CD4-positive, alpha-beta T cell treated with Interleukin-17A for 4 hours (primary cell): ENCODE results near the gene CCS.
"Not testable (repeated sequence)": the region's sequence is repeated elsewhere in the genome, so short reads cannot be mapped to it uniquely, and the experiment has no call there.

Source experiments
- DNase-seq: peaks from one replicate; pipeline ENCODE4 v3.0.0-alpha.2; 2020; ENCODE audit warnings: mixed read lengths

Gene CCS

DNA sequence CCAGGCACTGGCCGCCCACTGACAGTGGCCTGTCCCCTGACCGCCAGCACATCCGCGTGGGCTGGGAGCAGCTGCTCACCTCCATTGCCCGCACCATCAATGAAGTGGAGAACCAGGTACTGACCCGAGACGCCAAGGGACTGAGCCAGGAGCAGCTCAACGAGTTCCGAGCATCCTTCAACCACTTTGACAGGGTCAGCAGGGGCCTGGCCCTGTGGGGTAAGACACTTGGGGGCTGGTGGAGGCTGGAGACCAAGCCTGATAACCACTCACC lies 31.1 kb upstream of the CCS start:
- no peak for DNase-seq

DNA sequence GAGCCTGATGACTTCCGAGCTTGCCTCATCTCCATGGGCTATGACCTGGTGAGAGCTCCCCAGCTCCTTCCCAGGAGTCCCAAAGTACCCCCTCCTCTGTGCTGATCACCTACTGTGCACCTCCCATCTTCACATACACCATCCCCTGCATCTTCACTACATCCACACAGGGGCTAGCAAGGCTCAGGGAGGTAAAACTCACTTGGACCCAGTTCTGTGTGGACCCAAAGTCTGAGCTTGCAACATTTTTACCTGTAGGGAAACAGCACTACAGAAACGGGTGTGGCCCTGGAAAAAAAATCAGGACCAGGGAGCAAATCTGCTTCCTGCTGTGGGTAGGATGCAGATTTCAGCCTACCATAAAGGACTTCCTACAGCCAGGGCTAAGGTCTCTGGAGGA lies 30.7 kb upstream of the CCS start:
- DNase-seq, result no peak

DNA sequence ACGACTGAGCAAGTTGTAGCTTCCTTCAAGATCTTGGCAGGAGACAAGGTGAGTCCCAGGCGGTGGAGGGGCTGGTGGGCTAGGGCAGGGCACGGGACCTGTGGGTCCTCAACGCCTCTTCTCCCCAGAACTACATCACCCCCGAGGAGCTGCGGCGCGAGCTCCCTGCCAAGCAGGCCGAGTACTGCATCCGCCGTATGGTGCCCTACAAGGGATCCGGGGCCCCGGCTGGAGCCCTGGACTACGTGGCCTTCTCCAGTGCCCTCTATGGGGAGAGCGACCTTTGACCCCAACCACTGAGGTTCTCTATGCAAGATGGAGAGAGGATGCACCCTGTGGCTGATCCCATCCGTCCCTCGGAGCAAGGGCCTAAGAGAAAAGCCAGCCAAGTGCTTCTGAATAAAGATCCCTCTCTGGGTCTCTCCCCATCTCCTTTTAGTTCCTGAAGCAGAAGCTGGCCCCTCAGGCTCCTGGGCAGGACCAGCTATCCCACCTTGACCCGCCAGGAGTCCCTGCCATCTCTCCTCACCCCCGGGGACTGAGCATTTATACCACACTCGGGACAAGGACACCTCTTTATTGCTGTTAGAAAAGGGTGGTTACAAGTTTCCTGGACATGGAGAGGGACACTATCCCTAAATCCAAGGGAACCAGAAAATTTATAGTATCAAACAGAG lies 29.9 kb upstream of the CCS start:
- DNase-seq, result no peak

DNA sequence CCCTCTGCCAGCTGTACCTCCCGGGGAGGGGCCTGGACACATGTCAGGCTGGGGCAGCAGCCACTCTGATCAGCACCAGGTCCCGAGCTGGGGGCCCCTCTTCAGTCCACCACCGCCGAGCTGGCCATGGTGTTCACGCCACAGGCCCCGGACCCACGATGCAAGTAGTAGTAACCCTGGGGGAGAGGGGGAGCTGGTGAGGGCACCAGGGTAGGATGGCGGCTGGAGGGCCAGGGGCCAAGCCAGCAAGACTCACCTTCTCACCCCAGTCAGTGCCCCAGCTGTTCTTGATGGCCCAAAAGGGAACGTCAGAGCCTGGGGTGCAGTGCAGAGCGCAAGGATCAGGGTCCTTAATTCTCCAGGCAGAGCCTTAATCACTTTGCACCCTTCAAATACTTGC lies 29.2 kb upstream of the CCS start:
- DNase-seq, result no peak

DNA sequence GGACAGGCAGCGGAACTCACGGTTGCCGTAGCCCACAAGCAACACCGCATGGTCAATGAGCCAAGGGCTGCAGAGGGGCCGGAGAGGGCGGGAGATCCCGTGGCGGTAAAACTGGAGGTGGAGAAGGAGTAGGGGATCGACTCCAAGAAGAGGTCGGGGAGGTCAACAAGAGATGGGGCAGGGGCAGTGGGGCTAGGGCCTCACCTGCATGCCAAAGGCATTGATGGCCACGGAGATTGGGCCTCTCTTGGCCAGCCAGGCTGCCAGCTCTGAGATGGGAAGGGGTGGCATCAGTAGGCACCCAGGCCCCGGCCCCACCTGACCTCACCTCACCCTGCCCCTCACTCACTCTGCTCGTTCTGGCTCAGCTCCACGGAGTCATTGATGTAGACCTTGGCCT lies 28.4 kb upstream of the CCS start:
- no peak for DNase-seq

DNA sequence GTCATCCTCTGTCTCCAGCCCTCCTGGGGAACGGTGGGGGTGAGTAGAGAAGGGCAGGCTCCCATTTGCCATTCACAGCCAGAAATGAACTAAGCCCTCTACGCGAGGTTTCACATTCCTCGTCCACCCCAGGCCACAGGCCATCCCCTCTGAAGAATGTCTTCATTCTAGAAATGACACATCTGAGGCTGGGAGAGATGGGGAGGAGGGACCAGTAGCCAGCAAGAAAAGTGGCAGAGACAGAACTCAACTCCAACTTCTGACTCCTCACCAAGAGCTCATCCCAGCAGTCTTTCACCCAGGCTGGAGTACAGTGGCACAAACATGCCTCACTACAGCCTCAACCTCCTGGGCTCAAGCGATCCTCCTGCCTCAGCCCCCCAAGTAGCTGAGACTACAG lies 28.0 kb upstream of the CCS start:
- DNase-seq, result no peak

DNA sequence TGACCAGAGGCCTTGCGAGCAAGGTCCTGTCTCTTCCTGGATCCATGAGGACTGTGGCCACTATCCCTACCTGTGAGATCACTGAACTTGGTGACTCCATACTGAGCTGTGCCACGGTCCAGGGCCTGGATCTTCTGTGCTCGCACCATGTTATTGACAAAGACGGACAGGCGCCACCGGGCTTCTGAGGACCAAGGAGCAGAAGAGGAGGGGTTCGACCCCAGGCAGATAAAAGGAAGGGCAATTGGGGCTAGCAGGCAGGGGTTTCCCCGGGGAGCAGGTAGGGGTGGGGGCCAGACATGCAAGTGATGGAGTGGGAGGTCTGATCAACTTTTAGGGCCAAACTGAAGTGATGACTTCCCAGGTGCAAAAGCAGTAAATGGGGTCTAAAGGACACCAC lies 26.8 kb upstream of the CCS start:
- no peak for DNase-seq

DNA sequence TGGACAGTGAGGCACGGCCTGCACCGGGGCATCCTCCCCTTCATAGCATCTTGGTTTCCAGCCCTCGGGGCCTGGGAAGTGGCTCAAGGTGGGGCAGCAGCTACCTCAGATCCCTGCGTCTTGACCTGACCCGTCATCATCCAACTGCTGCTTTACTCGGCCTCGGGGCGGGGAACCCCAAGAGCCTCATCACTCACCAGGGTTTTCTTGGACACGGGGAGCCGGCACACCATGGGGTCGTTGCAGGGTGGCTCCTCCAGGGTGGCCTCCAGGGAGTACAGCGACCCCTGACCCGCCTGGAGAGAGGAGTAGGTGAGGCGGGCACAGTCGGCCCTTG lies 25.2 kb upstream of the CCS start:
- DNase-seq, result no peak

DNA sequence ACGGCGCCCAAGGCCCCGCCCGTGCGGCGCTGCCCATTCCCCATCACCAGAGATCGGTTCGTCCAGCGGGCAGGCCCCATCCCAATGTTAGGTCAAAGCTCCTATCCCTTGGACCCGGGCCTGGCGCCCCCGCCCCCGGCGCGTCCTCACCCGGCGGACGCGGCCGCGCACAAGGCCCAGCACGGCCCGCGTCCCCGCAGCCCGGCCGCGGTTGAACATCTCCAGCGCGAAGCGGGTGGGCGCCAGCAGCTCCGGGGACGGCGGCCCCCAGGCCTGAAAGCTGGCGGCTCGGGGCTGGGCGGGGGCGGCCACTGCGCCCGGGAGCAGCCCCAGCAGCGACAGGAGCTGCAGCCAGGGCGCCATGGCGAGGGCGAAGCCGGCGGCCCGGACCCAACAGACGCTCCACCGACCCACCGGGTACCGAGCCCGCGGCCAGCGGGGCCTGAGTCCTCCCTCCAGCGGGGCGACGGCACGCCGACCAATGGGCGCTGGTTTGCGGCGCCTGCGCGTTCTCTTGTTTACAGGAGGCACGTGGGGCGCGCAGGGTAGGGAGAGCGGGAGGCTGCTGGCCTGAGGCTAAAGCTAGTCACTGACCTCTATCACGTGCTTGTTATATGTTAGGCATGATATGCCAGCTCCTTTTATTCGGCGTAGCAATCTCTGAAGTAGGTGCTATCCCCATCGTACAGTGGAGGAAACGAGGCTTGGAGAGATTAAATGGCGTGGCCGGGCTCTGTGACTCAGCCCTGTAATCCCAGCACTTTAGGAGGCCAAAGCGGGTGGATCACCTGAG lies 24.7 kb upstream of the CCS start, which contains the start of gene CTSF:
Gene CTSF, minus strand, starts transcription at position 483 of the 793 bp plus-strand sequence. Its CDS starts 120 bp downstream, at position 363.
- peak; percentile 82 for DNase-seq

DNA sequence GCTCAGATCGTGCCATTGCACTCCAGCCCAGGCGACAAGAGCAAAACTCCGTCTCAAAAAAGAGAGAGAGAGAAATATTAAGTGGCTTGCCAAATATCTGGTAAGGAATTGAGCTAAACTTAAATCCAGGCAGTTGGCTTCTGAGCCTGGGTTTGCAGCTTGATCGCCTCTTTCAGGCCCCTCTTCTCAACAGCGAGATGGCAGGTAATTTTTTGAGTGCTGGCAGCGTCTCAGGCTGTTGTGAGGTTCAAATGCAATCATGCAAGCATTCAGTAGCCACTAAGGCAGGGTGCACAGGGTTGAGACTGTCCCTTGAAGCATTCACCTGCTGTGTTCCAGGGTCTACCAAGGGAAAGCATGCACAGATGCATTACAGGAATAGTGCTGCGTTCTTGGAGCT lies 23.9 kb upstream of the CCS start:
- DNase-seq, result no peak

DNA sequence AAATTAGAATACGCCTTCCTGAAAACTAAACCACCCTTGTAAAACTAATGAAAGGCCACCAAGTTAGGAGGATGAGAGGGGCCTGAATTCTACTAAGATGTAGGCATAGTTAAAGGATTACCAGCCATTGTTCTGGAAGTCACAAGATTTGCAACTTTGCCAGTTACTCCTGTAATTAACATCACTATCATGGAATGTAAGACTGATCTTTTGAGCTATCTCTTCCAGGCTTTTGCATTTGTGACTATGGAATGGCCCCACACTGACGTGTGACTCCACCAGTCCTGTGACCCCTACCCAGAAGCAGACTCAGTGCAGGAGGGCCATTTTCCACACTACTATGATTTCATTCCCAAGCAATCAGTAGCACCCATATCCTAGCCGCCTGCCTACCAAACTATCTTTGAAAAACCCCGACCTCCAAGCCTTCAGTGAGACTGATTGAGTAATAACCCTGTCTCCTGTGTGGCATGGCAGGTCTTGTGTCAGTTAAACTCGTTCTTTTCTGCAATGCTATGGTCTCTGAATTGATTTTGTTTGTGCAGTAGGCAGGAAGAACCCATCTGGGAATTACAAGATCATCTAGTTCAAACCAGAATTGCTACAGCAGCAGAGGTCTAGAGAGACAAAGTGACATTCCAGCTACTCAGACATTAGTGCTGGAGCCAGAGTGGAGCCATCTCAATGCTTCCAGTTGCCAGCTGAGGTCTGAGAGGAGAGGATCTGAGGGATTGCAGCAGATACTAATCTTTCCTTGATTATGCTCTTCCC lies 22.7 kb upstream of the CCS start:
- DNase-seq, result no peak

DNA sequence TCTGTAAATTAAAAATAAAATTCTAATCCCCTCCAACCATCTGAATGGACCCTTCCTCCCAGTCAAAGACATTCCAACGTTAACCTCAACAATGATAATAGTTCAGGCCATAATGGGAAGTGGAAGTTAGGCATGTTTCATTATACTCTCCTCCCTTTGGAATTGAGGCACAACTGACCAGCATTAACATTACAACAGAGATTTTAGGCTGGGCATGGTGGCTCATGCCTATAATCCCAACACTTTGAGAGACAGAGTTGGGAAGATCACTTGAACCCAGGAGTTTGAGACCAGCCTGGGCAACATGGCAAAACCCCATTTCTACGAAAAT lies 22.2 kb upstream of the CCS start:
- no peak for DNase-seq

DNA sequence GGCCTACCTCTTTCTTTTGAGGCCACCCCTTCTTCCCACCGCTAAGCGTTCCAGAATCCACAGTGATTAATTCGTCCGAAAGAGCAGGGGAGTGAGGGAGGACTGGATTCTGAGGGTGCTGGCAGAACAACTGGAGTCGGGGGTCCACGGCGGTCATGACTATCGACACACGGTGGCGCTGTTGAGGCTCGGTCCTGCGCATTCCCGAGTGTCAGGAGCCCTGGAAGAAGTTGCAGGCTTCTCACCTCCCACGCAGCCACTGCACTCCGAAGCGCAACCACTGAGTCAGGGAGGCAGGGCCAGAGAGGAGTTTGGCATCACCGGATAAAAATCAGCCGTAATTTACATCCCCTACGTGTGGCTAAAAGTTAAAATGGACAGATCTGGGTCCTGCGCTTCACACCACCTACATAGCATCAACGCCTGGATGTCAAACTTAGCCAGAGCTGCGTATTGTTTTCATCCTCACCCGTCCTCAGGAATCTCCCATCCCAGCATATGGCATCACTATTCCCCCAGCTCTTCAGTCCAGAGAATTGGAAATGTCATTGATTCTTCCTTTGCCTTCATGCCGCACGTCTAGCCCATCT lies 13.9 kb upstream of the CCS start:
- peak; percentile 87 for DNase-seq

DNA sequence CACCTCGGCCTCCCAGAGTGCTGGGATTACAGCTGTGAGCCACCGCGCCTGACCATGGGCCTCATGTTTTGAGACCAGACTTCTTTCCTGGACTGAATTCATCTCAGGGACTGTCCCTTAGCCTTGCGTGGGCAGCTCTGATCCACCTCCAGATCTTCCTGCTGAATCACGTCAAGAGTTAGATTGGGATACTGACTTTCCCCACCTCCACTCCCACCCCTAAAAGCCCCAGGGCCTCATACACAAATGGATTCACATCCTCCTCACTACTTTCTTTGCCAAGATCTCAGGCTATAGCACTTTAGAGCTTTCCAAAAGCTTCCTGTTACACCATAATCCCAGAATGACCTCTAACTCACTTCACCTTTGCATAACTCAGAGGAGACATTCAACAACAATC lies 12.2 kb upstream of the CCS start:
- no peak for DNase-seq

DNA sequence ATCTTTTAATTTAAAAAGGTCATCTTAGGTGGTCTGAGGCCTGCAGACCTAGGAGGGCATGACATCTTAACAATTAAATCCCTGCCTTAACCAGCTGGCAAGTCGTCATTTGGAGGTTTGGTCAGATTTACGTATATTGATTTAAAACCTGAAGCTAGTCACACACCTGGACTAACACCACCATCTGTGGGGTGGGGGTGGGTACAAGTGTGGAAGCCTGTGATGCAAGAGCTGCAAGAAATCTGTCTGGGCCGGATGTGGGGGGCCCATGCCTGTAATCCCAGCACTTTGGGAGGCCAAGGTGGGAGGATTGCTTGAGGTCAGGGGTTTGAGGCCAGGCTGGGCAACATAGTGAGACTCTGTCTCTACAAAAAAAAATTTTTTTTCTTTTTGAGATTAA lies 11.7 kb upstream of the CCS start:
- DNase-seq, result no peak

DNA sequence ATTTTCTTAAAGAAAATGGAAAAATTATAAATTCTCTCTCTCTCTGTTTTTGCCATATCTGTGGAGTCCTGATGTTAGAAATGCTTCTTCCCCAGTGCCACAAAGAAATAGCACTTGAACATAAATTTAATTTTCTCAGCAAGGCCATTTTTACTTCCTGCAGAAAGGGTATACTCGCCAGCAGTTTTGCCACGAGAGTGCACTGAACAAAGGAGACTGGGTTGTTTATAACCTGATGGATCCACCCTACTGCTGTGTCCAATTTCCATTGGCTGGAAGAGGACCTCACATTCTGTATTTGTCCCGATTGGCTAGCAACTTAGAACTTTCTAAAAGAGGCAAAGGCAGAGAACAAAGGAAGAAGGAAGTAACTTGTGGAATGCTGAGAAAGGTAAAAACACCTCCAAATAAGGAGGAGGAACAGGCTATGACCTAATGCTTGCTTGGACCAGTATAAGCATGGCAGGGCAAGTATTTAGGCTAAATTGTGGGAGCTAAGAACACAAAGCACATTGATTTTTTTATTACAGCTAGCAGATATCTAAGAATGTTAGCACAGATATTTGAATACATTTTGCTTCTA lies 10.3 kb upstream of the CCS start:
- DNase-seq, result not testable (repeated sequence)

DNA sequence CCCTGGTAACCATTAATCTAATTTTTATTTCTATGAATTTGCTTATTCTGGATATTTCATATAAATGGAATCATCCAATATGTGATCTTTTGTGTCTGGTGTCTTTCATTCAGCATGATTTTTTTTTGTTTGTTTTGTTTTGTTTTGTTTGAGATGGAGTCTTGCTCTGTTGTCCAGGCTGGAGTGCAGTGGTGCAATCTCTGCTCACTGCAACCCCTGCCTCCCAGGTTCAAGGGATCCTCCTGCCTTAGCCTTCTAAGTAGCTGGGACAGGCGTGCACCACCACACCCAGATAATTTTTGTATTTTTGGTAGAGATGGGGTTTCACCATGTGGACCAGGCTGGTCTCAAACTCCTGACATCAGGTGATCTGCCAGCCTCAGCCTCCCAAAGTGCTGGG lies 7.5 kb upstream of the CCS start:
- DNase-seq, result not testable (repeated sequence)

DNA sequence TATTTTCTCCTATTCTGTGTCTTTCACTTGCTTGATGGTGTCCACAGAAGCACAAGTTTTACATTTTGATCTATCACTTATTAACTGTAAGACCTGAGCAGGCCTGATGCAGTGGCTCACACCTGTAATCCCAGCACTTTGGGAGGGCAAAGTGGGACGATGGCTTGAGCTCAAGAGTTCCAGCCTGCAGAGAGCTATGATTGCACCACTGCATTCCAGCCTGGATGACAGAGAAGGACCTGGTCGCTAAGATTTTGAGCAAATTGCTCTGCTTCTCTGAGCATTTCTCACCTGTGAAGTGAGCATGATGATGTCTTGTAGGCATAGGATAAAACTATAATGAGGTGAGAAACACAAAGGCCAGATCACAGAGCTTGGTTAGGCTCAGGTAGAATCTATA lies 6.8 kb upstream of the CCS start:
- DNase-seq, result no peak

DNA sequence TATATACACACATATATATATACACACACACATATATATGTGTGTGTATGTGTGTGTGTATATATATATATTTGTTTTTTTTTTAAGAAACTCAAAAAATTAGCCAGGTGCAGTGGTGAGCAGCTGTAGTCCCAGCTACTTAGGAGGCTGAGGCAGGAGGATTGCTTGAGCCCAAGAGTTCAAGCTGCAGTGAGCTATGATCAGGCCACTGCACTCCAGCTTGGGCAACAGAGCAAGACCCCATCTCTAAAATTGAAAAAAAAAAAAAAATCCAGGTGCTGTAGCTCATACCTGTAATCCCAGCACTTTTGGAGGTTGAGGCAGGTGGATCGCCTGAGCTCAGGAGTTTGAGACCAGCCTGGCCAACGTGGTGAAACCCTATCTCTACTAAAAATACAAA lies 3.7 kb upstream of the CCS start:
- DNase-seq, result not testable (repeated sequence)

DNA sequence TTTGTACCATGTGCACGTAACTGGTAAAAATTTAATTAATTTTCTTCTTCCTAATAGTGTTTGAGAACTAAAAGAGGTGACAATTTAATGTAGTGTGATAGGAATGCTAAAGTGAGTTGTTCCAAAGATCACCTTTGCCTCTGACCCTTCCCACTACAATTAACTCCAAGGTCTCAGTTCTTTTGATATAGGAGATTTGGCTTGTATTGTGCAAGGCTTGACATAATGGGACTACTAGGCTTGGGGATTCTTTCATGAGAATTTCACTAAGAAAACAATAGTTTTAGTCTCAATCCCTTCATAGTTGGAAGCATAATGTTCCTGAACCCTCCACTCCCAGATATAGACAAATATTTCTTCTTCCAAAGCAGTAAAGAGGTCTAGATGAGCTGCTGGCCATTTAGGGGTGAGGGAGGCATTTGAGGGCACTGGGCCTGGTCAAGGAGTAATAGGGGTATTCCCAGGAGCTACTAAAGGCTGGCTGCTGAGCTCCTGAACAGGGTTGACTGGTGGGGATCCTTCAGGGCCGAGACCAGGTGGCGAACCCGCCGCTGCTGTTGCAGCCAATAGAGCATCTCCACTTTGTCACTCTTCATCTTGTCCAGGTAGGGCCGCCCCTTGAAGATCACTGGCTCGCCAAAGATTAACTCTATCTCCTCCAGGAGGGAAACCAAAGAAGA lies 2.8 kb upstream of the CCS start:
- no peak for DNase-seq

DNA sequence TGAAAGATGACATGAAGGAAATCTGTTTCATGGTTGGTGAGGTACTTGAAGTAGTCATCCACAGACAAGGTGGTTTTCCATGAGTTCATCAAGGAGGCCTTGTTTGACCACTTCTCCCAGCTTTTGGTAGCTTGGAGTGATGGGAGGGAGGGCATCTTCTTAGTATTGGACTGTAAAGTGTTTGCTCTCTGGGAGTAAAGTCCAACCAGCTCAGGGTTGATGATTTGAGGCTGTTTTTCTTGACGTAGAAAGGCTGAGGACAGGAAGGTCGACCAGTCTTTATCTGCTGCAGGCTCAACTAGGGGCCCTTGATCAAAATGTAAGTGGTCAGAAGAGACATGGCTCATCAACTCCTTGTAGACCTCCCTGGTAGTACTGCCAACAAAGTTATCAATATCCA lies 1.8 kb upstream of the CCS start:
- no peak for DNase-seq

DNA sequence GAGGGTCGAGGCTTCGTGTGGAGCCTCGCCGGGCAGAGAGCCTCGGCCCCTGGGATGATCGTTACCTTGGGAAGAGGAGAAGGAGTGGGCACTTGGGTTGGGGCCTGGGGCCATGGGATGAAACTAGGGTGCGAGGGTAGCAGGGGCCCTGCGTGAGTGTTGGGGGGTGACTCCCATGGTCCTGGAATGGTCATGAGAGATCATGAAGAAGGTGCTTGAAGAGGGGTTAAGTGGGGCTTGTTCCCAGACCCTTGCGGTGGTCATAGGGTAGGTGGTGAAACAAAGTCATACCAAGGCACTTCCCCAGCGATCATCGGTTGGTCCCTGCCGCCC lies 284 bp downstream of the CCS start:
- peak; percentile 21 for DNase-seq

DNA sequence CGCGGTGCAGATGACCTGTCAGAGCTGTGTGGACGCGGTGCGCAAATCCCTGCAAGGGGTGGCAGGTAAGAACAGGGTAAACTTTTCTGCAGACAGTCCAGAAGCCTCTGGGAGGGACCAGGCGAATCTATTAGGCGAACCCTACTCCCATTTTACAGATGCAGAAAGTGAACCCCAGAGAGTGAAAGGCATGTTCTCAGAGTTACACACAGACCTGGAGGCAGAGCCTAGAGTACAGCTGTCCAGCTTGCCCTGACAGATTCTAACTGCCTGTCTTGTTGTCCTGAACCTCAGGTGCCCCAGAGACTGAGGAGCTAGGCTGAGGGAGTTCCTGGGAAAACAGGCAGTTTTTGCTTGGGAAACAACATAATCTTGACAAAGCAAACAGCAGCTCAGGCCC lies 665 bp downstream of the CCS start:
- no peak for DNase-seq
